ENCODE measurements around the gene GBGT1. TPM values are rescaled to one million over a fixed set of nuclear protein-coding genes. Genes with fewer than 3 reads are reported as not detected.

Gene GBGT1
- total RNA-seq, 1 donor from 2014 or later: 9.4 TPM

GRCh38 chr9:133142684-133143622 is 20.8 kb downstream of the GBGT1 start:
- Mint-ChIP-seq H3K9me3 (no peaks in the 10 kb centered on the region), H3K4me1 (ENCODE audit: low read depth) (peaks cover 67% of the 10 kb centered on the region), H3K36me3 (ENCODE audit: low read depth) (peaks cover 3% of the 10 kb centered on the region), H3K27ac (peak overlapping the region; percentile 80), H3K4me3 (peak overlapping the region; percentile 58), H3K27me3 (ENCODE audit: insufficient read depth) (no peaks in the 10 kb centered on the region)
- intact Hi-C loops (cut with micrococcal nuclease): loop anchor here (10.0 kb wide), 1 partner anchor 738 kb away; the partner anchor contains the start of gene TTF1
- DNase-seq (ENCODE audit: low spot score): no peak

- Mint-ChIP-seq H3K4me3 (peak overlapping the region; percentile 58), H3K27ac (peak overlapping the region; percentile 80), H3K9me3 (no peaks in the 10 kb centered on the region), H3K4me1 (ENCODE audit: low read depth) (peaks cover 65% of the 10 kb centered on the region), H3K27me3 (ENCODE audit: insufficient read depth) (no peaks in the 10 kb centered on the region), H3K36me3 (ENCODE audit: low read depth) (peaks cover 3% of the 10 kb centered on the region)
- peak; percentile 58 for DNase-seq (ENCODE audit: low spot score)
- intact Hi-C loops (cut with micrococcal nuclease): loop anchor here (10.0 kb wide), 1 partner anchor 737 kb away; the partner anchor contains the start of gene TTF1
Measured at GRCh38 chr9:133141833-133142595, 21.7 kb downstream of the GBGT1 start.

GRCh38 chr9:133140606-133141005 is 23.1 kb downstream of the GBGT1 start:
- no peaks in the 10 kb centered on the region for H3K9me3 Mint-ChIP-seq
- intact Hi-C loops (cut with micrococcal nuclease): loop anchor here (10.0 kb wide), 1 partner anchor 736 kb away; the partner anchor contains the start of gene TTF1

GRCh38 chr9:133140174-133140505 is 23.6 kb downstream of the GBGT1 start:
- DNase-seq (ENCODE audit: low spot score): no peak
- no peaks in the 10 kb centered on the region for H3K27me3 Mint-ChIP-seq (ENCODE audit: insufficient read depth)
- H3K9me3 Mint-ChIP-seq: no peaks in the 10 kb centered on the region
- peaks cover 7% of the 10 kb centered on the region for H3K36me3 Mint-ChIP-seq (ENCODE audit: low read depth)
- H3K4me3 Mint-ChIP-seq: no peak overlapping the region
- peak overlapping the region; percentile 52 for H3K27ac Mint-ChIP-seq
- intact Hi-C loops (cut with micrococcal nuclease): loop anchor here (10.0 kb wide), 1 partner anchor 735 kb away; the partner anchor contains the start of gene TTF1
- peaks cover 66% of the 10 kb centered on the region for H3K4me1 Mint-ChIP-seq (ENCODE audit: low read depth)

More at GRCh38 chr9:133140606-133141005, 23.1 kb downstream of the GBGT1 start:
- peak overlapping the region; percentile 80 for H3K27ac Mint-ChIP-seq
- DNase-seq (ENCODE audit: low spot score): no peak
- H3K4me3 Mint-ChIP-seq: no peak overlapping the region
- no peaks in the 10 kb centered on the region for H3K27me3 Mint-ChIP-seq (ENCODE audit: insufficient read depth)
- peaks cover 6% of the 10 kb centered on the region for H3K36me3 Mint-ChIP-seq (ENCODE audit: low read depth)
- H3K4me1 Mint-ChIP-seq (ENCODE audit: low read depth): peaks cover 69% of the 10 kb centered on the region

GRCh38 chr9:133139246-133140173 is 24.2 kb downstream of the GBGT1 start:
- intact Hi-C loops (cut with micrococcal nuclease): loop anchor here (10.0 kb wide), 1 partner anchor 735 kb away; the partner anchor contains the start of gene TTF1
- no peak for DNase-seq (ENCODE audit: low spot score)
- peaks cover 7% of the 10 kb centered on the region for H3K36me3 Mint-ChIP-seq (ENCODE audit: low read depth)
- peaks cover 66% of the 10 kb centered on the region for H3K4me1 Mint-ChIP-seq (ENCODE audit: low read depth)
- H3K4me3 Mint-ChIP-seq: no peak overlapping the region
- no peaks in the 10 kb centered on the region for H3K9me3 Mint-ChIP-seq
- H3K27me3 Mint-ChIP-seq (ENCODE audit: insufficient read depth): no peaks in the 10 kb centered on the region
- H3K27ac Mint-ChIP-seq: peak overlapping the region; percentile 86

GRCh38 chr9:133137451-133138231 is 26.1 kb downstream of the GBGT1 start:
- peak overlapping the region; percentile 100 for H3K27ac Mint-ChIP-seq
- peak; percentile 54 for DNase-seq (ENCODE audit: low spot score)
- H3K9me3 Mint-ChIP-seq: no peaks in the 10 kb centered on the region
- H3K4me3 Mint-ChIP-seq: peak overlapping the region; percentile 60
- peaks cover 9% of the 10 kb centered on the region for H3K36me3 Mint-ChIP-seq (ENCODE audit: low read depth)
- intact Hi-C loops (cut with micrococcal nuclease): no loop called here
- H3K27me3 Mint-ChIP-seq (ENCODE audit: insufficient read depth): no peaks in the 10 kb centered on the region
- H3K4me1 Mint-ChIP-seq (ENCODE audit: low read depth): peaks cover 62% of the 10 kb centered on the region

GRCh38 chr9:133135146-133135745 is 28.5 kb downstream of the GBGT1 start:
- intact Hi-C loops (cut with micrococcal nuclease): no loop called here

GRCh38 chr9:133134388-133135145 is 29.1 kb downstream of the GBGT1 start:
- Mint-ChIP-seq H3K4me3 (peak overlapping the region; percentile 81), H3K4me1 (ENCODE audit: low read depth) (peaks cover 67% of the 10 kb centered on the region), H3K27me3 (ENCODE audit: insufficient read depth) (no peaks in the 10 kb centered on the region), H3K27ac (peak overlapping the region; percentile 100), H3K9me3 (no peaks in the 10 kb centered on the region), H3K36me3 (ENCODE audit: low read depth) (peaks cover 12% of the 10 kb centered on the region)
- intact Hi-C loops (cut with micrococcal nuclease): no loop called here
- no peak for DNase-seq (ENCODE audit: low spot score)

More at GRCh38 chr9:133135146-133135745, 28.5 kb downstream of the GBGT1 start:
- Mint-ChIP-seq H3K36me3 (ENCODE audit: low read depth) (peaks cover 12% of the 10 kb centered on the region), H3K27ac (peak overlapping the region; percentile 100), H3K4me1 (ENCODE audit: low read depth) (peaks cover 66% of the 10 kb centered on the region), H3K4me3 (peak overlapping the region; percentile 65), H3K9me3 (no peaks in the 10 kb centered on the region), H3K27me3 (ENCODE audit: insufficient read depth) (no peaks in the 10 kb centered on the region)
- DNase-seq (ENCODE audit: low spot score): peak; percentile 43

GRCh38 chr9:133133681-133134387 is 29.9 kb downstream of the GBGT1 start:
- no peaks in the 10 kb centered on the region for H3K27me3 Mint-ChIP-seq (ENCODE audit: insufficient read depth)
- DNase-seq (ENCODE audit: low spot score): peak; percentile 91
- peaks cover 12% of the 10 kb centered on the region for H3K36me3 Mint-ChIP-seq (ENCODE audit: low read depth)
- H3K4me3 Mint-ChIP-seq: peak overlapping the region; percentile 81
- no peaks in the 10 kb centered on the region for H3K9me3 Mint-ChIP-seq
- intact Hi-C loops (cut with micrococcal nuclease): loop anchor here (1.0 kb wide), 4 partner anchors 10 to 19 kb away; partner anchors contain the start of gene RALGDS
- H3K4me1 Mint-ChIP-seq (ENCODE audit: low read depth): peaks cover 67% of the 10 kb centered on the region
- H3K27ac Mint-ChIP-seq: peak overlapping the region; percentile 100

- peak overlapping the region; percentile 22 for H3K4me3 Mint-ChIP-seq
- DNase-seq (ENCODE audit: low spot score): no peak
- no peaks in the 10 kb centered on the region for H3K27me3 Mint-ChIP-seq (ENCODE audit: insufficient read depth)
- peaks cover 15% of the 10 kb centered on the region for H3K36me3 Mint-ChIP-seq (ENCODE audit: low read depth)
- peak overlapping the region; percentile 100 for H3K27ac Mint-ChIP-seq
- intact Hi-C loops (cut with micrococcal nuclease): no loop called here
- H3K9me3 Mint-ChIP-seq: no peaks in the 10 kb centered on the region
- peaks cover 66% of the 10 kb centered on the region for H3K4me1 Mint-ChIP-seq (ENCODE audit: low read depth)
Measured at GRCh38 chr9:133132174-133132573, 31.5 kb downstream of the GBGT1 start.

Measured in activated T-helper 1 cell treated with anti-CD3 and anti-CD28 coated beads, Interleukin-12 subunit alpha, Interleukin-12 subunit beta, Interleukin-2, Interleukin-4 antibody, amounts not matched to agents 30 ng/mL and 10 ng/mL and 1 ng/mL, durations not matched to agents 14 hours and 24 hours and 36 hours (primary cell).